GM18861 (cell line): Measurements from ENCODE around the gene GRK3.

Experiments used
- ATAC-seq: cut with Tn5 transposase; IDR thresholded peaks from one replicate; pipeline ENCODE4 v1.9.1; 2021; ENCODE audit not compliant: unreplicated experiment

GRK3 gene

GRCh38 chr22:25656724-25657123, 92.2 kb downstream of the GRK3 start:
- peak; percentile 56 for ATAC-seq

GRCh38 chr22:25658633-25659032, 94.2 kb downstream of the GRK3 start:
- ATAC-seq: no peak

- ATAC-seq: no peak
Observed at GRCh38 chr22:25659413-25659812, 94.9 kb downstream of the GRK3 start.

- no peak for ATAC-seq
Observed at GRCh38 chr22:25660336-25660735, 95.9 kb downstream of the GRK3 start.

- ATAC-seq: no peak
Observed at GRCh38 chr22:25661073-25661472, 96.6 kb downstream of the GRK3 start.

- ATAC-seq: no peak
Observed at GRCh38 chr22:25663654-25664053, 99.2 kb downstream of the GRK3 start.

GRCh38 chr22:25666308-25666707, 101.8 kb downstream of the GRK3 start:
- no peak for ATAC-seq

- ATAC-seq: no peak
Observed at GRCh38 chr22:25668437-25668836, 104.0 kb downstream of the GRK3 start.

GRCh38 chr22:25669253-25670069, 105.0 kb downstream of the GRK3 start:
- ATAC-seq: no peak

GRCh38 chr22:25670070-25670461, 105.6 kb downstream of the GRK3 start:
- ATAC-seq: no peak

- ATAC-seq: no peak
Observed at GRCh38 chr22:25672289-25673084, 108.0 kb downstream of the GRK3 start.

GRCh38 chr22:25673713-25674112, 109.2 kb downstream of the GRK3 start:
- ATAC-seq: no peak

GRCh38 chr22:25677631-25678030, 113.2 kb downstream of the GRK3 start:
- ATAC-seq: no peak

- no peak for ATAC-seq
Observed at GRCh38 chr22:25680051-25680450, 115.6 kb downstream of the GRK3 start.

GRCh38 chr22:25680956-25681355, 116.5 kb downstream of the GRK3 start:
- ATAC-seq: no peak

- no peak for ATAC-seq
Observed at GRCh38 chr22:25682109-25682508, 117.6 kb downstream of the GRK3 start.

- no peak for ATAC-seq
Observed at GRCh38 chr22:25688627-25689026, 124.2 kb downstream of the GRK3 start.

- no peak for ATAC-seq
Observed at GRCh38 chr22:25689631-25690030, 125.2 kb downstream of the GRK3 start.

GRCh38 chr22:25690798-25691197, 126.3 kb downstream of the GRK3 start:
- no peak for ATAC-seq

GRCh38 chr22:25692397-25693267, 128.2 kb downstream of the GRK3 start:
- ATAC-seq: no peak

- ATAC-seq: no peak
Observed at GRCh38 chr22:25693268-25693565, 128.7 kb downstream of the GRK3 start.
